ENCODE measurements around the gene PRDX5.

DNA sequence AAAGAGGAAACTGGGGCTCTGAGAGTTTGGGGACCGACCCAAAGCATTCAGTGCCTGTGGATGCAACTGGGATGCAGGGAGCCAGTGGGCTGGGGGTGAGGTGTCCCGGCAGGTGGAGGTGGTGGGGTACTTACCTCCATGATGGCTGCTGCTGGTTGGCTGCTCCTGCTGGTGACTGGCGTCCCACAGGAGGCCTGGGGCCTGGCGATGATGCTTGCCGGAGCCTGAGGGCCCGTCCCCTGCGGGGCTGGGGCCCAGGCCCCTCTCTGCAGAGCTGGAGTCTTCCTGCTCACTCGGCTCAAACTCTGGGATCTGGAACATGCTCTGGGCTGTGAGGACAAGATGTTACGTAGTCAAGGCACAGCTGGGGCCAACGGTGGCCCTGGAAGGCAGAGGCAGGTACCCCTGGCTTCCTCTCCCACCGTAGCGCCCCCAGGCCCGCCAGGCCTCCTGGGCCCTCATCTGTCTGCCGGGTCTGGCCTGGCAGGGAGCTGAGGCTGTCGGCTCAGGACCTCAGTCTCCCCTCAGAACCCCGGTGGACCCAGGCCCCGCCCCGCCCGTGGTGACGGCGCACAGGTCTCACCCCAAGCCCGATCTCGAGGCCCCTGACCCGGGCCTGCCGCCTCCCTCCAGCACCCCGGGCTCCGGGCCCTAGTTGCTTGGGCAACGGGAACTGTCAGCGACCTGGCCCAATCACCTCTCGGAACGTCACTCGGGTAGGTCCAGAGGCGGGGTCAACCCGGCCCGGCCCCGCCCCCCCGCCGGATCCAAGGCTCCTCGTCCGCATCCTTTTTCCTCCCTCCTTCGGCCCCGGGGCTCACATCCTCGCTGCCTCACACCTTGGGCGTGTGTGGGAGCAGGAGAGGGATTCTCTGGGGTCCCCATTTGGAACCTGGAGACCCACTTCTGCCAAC, 33.6 kb upstream of the PRDX5 start, which contains the start of gene BAD:
- peak; percentile 60 to 96 for TF ChIP-seq POLR2AphosphoS5 (IDR thresholded peaks at IDR 0.05; ENCODE audit: insufficient read depth in 1 of 2, low read depth in 1 of 2)
- TF ChIP-seq, protein P1, sequence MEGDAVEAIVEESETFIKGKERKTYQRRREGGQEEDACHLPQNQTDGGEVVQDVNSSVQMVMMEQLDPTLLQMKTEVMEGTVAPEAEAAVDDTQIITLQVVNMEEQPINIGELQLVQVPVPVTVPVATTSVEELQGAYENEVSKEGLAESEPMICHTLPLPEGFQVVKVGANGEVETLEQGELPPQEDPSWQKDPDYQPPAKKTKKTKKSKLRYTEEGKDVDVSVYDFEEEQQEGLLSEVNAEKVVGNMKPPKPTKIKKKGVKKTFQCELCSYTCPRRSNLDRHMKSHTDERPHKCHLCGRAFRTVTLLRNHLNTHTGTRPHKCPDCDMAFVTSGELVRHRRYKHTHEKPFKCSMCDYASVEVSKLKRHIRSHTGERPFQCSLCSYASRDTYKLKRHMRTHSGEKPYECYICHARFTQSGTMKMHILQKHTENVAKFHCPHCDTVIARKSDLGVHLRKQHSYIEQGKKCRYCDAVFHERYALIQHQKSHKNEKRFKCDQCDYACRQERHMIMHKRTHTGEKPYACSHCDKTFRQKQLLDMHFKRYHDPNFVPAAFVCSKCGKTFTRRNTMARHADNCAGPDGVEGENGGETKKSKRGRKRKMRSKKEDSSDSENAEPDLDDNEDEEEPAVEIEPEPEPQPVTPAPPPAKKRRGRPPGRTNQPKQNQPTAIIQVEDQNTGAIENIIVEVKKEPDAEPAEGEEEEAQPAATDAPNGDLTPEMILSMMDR (IDR thresholded peaks at IDR 0.05): no peak
